ENCODE results near the gene GALNT10.

GRCh38 chr5:154315196-154315595, 124.7 kb downstream of the GALNT10 start:
- TF ChIP-seq POLR2A (IDR thresholded peaks at IDR 0.05) (no peak), EP300 (IDR thresholded peaks at IDR 0.05) (no peak)

All from suprapubic skin (tissue), 2 donors.